K562 (cell line): Measurements from ENCODE around the gene KNSTRN.

ENCODE experiments used
- ELF1 ChIP-seq: fragments of 200-800 bp; sonication (Bioruptor generic); IDR thresholded peaks from 2 replicates; pipeline ENCODE4 v1.6.1; 2016; ENCODE audit warnings: missing genetic modification characterization, missing compliant biosample characterization
- EZH2 ChIP-seq: IDR thresholded peaks from 2 replicates; pipeline ENCODE4 v1.6.1; 2012; ENCODE audit warnings: low read depth, mild to moderate bottlenecking, inconsistent platforms, low read length, borderline replicate concordance
- IRF1 ChIP-seq: sonication (generic); formaldehyde crosslinking; IDR thresholded peaks from 2 replicates; pipeline ENCODE4 v1.8.0; 2022; ENCODE audit warnings: missing genetic modification reagents, mild to moderate bottlenecking, borderline replicate concordance
- L3MBTL2 ChIP-seq: fragments of 450-650 bp; IDR thresholded peaks from 2 replicates; pipeline ENCODE4 v1.6.1; 2016; ENCODE audit warnings: mild to moderate bottlenecking, moderate library complexity
- LEF1 ChIP-seq: fragments of 450-650 bp; IDR thresholded peaks from 2 replicates; pipeline ENCODE4 v1.6.1; 2016; ENCODE audit warnings: mild to moderate bottlenecking
- POLR2A ChIP-seq: fragments of 450-650 bp; conservative IDR thresholded peaks from 2 replicates; pipeline ENCODE4 v1.6.1; 2016
- TF ChIP-seq, protein P1 (sequence below), 3 experiments: IDR thresholded peaks in 2 of 3; conservative IDR thresholded peaks in 1 of 3; 2 replicates each; pipeline ENCODE4 v1.5.1; 2011 to 2012; ENCODE audit warnings: low read length in 3 of 3, mild to moderate bottlenecking in 3 of 3, control low read depth in 2 of 3, improper control_type of control experiment in 1 of 3, inconsistent platforms in 1 of 3, low read depth in 1 of 3, mixed read lengths in 1 of 3, moderate library complexity in 1 of 3; ENCODE audit not compliant: insufficient read depth in 2 of 3

DNA sequence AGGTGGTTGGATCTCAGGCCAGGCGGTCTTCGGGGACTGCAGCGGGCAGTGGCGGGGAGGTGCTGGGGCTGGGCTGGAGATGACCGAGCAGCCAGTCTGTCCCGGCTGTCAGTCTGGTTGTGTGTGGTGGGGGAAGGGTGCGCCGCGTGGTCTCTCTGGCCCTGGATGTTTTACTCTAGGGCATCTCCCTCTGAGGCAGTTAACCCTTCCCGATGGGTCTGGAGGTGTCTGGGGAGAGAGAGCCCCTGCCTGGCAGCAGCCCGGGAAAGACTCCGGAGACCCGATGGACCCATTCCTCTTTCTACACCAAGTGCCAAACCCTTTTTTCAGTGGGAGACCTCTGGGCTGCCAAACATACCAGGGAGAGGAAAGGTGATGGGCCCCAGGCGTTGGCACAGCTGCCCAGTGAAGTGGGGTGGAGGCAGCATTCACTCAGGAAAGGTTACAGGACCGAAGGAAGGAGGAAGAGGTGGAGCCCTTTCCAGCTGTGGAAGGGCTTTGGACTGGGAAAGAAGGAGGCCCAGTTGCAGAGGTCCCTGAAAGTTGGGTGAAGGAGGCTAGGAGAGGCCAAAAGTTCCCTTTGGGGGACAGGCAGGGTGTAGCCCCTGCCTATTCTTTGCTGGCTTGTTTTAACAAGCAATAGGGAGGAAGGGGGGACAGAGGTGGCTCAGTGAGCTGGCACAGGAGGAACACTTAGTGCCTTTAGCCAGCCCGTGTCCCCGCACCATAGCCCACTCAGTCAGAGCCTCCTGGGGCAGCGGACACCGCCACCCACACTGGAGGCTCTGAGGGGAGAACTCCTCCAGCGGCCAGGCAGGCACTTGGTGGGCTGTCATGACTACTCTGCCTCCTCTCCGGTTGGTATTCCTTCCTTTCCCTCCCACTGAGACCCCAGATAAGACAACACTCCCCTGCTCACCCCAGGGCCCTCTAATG, 55.5 kb downstream of the KNSTRN start:
- TF ChIP-seq L3MBTL2 (no peak), LEF1 (no peak), EZH2 (no peak), POLR2A (no peak), IRF1 (no peak), ELF1 (no peak)
- TF ChIP-seq, protein P1, sequence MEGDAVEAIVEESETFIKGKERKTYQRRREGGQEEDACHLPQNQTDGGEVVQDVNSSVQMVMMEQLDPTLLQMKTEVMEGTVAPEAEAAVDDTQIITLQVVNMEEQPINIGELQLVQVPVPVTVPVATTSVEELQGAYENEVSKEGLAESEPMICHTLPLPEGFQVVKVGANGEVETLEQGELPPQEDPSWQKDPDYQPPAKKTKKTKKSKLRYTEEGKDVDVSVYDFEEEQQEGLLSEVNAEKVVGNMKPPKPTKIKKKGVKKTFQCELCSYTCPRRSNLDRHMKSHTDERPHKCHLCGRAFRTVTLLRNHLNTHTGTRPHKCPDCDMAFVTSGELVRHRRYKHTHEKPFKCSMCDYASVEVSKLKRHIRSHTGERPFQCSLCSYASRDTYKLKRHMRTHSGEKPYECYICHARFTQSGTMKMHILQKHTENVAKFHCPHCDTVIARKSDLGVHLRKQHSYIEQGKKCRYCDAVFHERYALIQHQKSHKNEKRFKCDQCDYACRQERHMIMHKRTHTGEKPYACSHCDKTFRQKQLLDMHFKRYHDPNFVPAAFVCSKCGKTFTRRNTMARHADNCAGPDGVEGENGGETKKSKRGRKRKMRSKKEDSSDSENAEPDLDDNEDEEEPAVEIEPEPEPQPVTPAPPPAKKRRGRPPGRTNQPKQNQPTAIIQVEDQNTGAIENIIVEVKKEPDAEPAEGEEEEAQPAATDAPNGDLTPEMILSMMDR (IDR thresholded peaks at IDR 0.05 in 2 of 3, conservative IDR thresholded peaks at IDR 0.05 in 1 of 3; ENCODE audit: insufficient read depth in 2 of 3, low read depth in 1 of 3, low read length in 3 of 3), result no peak
